Lower leg skin (tissue), 4 donors: ENCODE results near the gene S100Z. TPM values are rescaled to one million over a fixed set of nuclear protein-coding genes. Genes with fewer than 3 reads are reported as not detected.

Source experiments
- DNase-seq, 2 donors: peaks; one replicate each; pipeline ENCODE4 v3.0.0-alpha.2; 2019; ENCODE audit warnings: low spot score in 2 of 2
- H3K4me3 ChIP-seq: fragments of 200-600 bp; sonication (generic); 2 replicates; pipeline ENCODE4 v1.5.1; 2017; ENCODE audit warnings: mild to moderate bottlenecking, low read depth; ENCODE audit not compliant: poor library complexity, severe bottlenecking
- POLR2A ChIP-seq, 2 donors: fragments of 450-650 bp; IDR thresholded peaks; one replicate each; pipeline ENCODE4 v1.6.1; 2016 to 2017; ENCODE audit warnings: antibody characterized with exemption in 2 of 2, mild to moderate bottlenecking in 1 of 2, moderate library complexity in 1 of 2
- WGBS, 2 donors: methylation state at CpG; one replicate each; pipeline ENCODE4 v1.1.5; 2018; 5-methylcytosine and 5-hydroxymethylcytosine counted together
- intact Hi-C: fragments of 100-400 bp; cut with DNase I; formaldehyde crosslinking; loops from one replicate; pipeline ENCODE4 v1.15.0; 2023; ENCODE audit warnings: low total_unique reads
- total RNA-seq, 4 donors: library from RNA; depleted of rRNA; stranded (reverse); fragments of >200 nt; gene quantifications; one replicate each; pipeline ENCODE4 v1.1.0, GENCODE V29; 2016
- TF ChIP-seq, protein P1 (sequence below), 3 donors: fragments of 450-650 bp; IDR thresholded peaks; one replicate each; pipeline ENCODE4 v1.5.1; 2016; ENCODE audit warnings: antibody characterized with exemption in 3 of 3, mild to moderate bottlenecking in 3 of 3, moderate library complexity in 2 of 3

Gene S100Z
- total RNA-seq, 4 donors from 2014 or later = not detected

DNA sequence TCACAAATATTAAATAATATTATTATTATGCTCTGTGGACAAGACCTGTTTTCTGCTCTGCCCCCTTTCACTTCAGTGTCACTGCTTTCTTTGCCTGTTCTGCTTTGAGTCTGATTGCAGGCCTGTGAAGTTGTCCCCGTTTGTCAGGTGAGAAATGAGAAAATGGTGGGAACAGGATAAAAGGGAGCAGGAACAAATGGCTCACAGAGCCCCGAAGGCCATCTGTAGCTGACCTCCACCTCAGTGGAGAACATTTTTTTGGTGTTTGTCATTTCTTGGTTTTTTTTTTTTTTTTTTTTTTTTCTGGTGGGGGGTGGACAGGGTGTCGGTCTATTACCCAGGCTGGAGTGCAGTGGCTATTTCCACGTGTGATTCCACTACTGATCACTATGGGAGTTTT lies 13.2 kb upstream of the S100Z start:
- no peak for DNase-seq
- no peak overlapping the region for H3K4me3 ChIP-seq
- TF ChIP-seq POLR2A (IDR thresholded peaks at IDR 0.05) = no peak
- TF ChIP-seq, protein P1, sequence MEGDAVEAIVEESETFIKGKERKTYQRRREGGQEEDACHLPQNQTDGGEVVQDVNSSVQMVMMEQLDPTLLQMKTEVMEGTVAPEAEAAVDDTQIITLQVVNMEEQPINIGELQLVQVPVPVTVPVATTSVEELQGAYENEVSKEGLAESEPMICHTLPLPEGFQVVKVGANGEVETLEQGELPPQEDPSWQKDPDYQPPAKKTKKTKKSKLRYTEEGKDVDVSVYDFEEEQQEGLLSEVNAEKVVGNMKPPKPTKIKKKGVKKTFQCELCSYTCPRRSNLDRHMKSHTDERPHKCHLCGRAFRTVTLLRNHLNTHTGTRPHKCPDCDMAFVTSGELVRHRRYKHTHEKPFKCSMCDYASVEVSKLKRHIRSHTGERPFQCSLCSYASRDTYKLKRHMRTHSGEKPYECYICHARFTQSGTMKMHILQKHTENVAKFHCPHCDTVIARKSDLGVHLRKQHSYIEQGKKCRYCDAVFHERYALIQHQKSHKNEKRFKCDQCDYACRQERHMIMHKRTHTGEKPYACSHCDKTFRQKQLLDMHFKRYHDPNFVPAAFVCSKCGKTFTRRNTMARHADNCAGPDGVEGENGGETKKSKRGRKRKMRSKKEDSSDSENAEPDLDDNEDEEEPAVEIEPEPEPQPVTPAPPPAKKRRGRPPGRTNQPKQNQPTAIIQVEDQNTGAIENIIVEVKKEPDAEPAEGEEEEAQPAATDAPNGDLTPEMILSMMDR (IDR thresholded peaks at IDR 0.05) = no peak
- WGBS, 2 donors = 75 to 84% methylated on average over 4 of the region's 4 CpGs
- intact Hi-C loops = no loop called here

DNA sequence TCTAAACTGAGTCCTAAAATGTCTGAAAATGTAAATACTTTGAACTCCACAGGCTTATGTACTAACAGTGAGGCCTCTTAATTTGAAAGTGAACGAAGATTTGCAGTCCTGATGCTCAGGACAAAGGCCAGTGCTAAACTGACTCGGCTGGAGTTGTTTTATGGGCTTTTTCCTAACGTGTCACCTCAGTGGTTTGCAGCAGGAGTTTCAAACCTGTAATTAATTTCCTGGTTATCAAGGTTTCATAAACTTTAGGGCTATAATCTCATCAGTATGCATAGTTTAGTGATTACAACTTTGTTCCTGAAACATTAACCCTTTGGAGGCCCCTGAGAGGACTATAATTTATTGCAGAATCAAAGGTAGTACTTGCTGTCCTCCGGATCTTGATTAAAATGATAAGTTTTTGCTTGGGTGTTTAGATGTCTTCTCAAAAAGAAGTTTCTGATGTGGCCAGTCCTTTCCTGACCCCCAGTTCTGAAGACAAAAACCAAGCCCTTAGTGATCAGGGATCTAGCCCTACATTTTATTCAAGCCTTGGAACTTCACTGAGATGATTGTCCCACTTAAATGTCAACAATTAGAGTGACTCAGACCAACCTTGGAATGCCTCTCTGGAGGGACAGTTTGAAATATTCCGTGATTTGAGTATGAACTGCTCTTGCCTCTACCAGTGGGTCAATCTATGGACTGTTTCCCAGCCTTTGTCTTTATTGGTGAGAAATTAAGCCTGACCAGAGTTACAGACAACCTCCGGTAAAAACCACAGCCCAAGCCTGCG lies 11.1 kb upstream of the S100Z start:
- WGBS, 2 donors = 56% methylated on average over 7 of the region's 7 CpGs
- TF ChIP-seq POLR2A (IDR thresholded peaks at IDR 0.05) = no peak
- TF ChIP-seq, protein P1 (IDR thresholded peaks at IDR 0.05) = no peak
- intact Hi-C loops = no loop called here
- DNase-seq = peak in 1 of 2 donors; percentile 15
- H3K4me3 ChIP-seq = no peak overlapping the region

DNA sequence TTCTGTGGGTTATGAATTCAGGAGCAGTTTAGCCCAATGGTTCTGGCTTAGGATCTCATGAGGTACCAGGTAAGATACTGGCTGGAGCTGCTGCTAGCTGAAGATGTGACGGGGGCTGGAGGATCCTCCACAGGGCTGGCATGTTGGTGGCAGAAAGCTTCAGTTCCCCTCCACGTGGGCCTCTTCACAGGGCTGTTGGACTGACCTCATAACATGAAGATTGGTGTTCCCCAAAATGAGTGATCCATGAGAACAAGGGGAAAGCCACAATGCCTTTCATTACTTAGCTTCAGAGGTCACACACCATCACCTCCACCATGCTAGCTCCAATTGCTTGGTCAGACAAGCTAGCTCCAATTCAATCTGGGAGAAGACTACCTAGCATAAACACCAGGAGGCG lies 8.5 kb upstream of the S100Z start:
- intact Hi-C loops = no loop called here
- TF ChIP-seq, protein P1 (IDR thresholded peaks at IDR 0.05) = no peak
- no peak for TF ChIP-seq POLR2A (IDR thresholded peaks at IDR 0.05)
- 81 to 83% methylated on average over 3 of the region's 3 CpGs for WGBS, 2 donors
- no peak overlapping the region for H3K4me3 ChIP-seq
- peak in 1 of 2 donors; percentile 20 for DNase-seq

DNA sequence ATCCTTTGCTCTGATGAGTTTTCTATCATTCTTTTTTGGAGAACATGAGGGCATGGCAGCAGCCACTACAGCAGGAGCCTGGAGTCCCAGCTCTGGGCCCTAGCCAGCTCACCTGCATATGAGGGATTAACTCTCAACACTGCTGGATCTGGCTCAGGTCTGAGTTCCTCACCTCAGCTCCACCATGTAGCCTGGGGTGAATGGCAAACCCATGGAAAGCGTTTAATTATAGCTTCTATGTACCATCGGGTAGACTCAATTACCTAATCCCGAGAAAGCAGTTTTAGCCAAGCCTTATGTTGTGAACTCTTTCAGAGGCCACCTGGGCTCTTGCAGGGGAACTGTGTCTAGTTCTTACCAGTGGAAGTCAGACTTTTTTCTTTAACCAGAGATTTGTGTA lies 3.9 kb upstream of the S100Z start:
- no peak for TF ChIP-seq POLR2A (IDR thresholded peaks at IDR 0.05)
- TF ChIP-seq, protein P1 (IDR thresholded peaks at IDR 0.05) = no peak
- WGBS, 2 donors = 52 to 61% methylated on average over 3 of the region's 3 CpGs
- no peak overlapping the region for H3K4me3 ChIP-seq
- peak in 1 of 2 donors; percentile 65 for DNase-seq
- intact Hi-C loops = no loop called here

DNA sequence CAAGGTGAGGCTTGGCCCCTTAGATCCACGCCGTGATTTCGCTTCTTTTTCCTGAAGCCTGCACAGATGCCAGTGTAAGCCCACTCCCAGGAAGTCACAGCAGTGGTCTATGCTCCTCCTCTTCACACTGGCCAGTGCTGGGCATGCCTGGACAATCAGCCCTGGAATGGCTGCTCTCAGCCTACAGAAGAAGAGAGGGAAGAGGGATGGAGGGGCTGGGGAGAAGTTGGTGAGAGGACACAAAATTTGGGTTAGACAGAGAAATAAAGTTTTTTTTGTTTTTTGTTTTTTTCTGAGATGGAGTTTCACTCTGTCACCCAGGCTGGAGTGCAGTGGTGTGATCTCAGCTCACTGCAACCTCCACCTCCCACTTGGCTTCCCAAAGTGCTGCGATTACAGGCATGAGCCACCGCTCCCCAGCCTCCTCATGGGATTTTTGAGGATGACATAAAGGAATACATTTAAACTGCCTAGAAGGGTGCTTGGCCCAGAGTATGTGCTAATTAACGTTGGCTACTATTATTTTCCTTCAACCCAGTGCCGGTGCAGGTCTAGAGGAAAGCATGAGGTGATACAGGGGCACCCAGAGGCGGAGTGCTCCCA lies 830 bp downstream of the S100Z start:
- DNase-seq = peak in 1 of 2 donors; percentile 39
- no peak overlapping the region for H3K4me3 ChIP-seq
- intact Hi-C loops = no loop called here
- TF ChIP-seq POLR2A (IDR thresholded peaks at IDR 0.05) = no peak
- TF ChIP-seq, protein P1 (IDR thresholded peaks at IDR 0.05) = no peak
- 89 to 90% methylated on average over 8 of the region's 8 CpGs for WGBS, 2 donors
